IPS-NIHi7 (cell line): ENCODE results near the gene MRC2.
"Not testable (repeated sequence)": the region's sequence is repeated elsewhere in the genome, so short reads cannot be mapped to it uniquely, and the experiment has no call there.

Experiments used
- DNase-seq: peaks from one replicate; pipeline ENCODE4 v3.0.0; 2012; ENCODE audit warnings: mixed read lengths; ENCODE audit errors: extremely low spot score

The MRC2 gene, protein sequence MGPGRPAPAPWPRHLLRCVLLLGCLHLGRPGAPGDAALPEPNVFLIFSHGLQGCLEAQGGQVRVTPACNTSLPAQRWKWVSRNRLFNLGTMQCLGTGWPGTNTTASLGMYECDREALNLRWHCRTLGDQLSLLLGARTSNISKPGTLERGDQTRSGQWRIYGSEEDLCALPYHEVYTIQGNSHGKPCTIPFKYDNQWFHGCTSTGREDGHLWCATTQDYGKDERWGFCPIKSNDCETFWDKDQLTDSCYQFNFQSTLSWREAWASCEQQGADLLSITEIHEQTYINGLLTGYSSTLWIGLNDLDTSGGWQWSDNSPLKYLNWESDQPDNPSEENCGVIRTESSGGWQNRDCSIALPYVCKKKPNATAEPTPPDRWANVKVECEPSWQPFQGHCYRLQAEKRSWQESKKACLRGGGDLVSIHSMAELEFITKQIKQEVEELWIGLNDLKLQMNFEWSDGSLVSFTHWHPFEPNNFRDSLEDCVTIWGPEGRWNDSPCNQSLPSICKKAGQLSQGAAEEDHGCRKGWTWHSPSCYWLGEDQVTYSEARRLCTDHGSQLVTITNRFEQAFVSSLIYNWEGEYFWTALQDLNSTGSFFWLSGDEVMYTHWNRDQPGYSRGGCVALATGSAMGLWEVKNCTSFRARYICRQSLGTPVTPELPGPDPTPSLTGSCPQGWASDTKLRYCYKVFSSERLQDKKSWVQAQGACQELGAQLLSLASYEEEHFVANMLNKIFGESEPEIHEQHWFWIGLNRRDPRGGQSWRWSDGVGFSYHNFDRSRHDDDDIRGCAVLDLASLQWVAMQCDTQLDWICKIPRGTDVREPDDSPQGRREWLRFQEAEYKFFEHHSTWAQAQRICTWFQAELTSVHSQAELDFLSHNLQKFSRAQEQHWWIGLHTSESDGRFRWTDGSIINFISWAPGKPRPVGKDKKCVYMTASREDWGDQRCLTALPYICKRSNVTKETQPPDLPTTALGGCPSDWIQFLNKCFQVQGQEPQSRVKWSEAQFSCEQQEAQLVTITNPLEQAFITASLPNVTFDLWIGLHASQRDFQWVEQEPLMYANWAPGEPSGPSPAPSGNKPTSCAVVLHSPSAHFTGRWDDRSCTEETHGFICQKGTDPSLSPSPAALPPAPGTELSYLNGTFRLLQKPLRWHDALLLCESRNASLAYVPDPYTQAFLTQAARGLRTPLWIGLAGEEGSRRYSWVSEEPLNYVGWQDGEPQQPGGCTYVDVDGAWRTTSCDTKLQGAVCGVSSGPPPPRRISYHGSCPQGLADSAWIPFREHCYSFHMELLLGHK (N-terminal part only)

DNA sequence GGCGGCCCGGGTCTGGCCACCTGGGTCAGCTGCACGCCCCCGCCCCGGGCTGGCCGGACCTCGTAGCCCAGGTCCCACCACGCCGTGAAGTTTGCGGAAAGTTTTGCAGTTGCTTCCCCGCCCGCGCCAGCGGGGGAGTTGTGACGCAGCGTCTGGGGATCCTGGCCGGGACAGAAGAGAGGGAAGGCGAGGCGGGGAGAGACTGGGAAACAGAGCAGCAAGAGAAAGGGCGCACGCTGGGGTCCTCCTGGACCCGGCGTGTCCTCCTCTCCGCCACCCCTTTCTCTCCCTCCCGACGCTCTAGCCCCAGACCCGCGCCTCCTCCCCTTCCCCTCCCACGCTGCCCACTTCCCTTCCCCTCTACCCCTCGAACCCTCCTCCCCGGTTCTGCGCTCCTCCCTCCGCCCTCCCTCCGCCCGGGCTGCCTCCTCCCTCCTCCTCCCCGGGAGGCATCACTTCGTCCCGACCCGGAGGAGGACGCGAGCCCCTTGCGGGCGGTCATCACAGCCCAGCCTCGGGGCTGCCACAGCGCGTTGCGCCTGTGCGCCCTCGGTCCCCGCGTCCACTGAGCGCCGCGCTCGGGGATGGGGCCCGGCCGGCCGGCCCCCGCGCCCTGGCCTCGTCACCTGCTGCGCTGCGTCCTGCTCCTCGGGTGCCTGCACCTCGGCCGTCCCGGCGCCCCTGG is at the start of gene MRC2:
Gene MRC2, plus strand, starts transcription at position 452 of the 685 bp plus-strand sequence. Its CDS starts 133 bp downstream, at position 585.
- DNase-seq = peak; percentile 76

DNA sequence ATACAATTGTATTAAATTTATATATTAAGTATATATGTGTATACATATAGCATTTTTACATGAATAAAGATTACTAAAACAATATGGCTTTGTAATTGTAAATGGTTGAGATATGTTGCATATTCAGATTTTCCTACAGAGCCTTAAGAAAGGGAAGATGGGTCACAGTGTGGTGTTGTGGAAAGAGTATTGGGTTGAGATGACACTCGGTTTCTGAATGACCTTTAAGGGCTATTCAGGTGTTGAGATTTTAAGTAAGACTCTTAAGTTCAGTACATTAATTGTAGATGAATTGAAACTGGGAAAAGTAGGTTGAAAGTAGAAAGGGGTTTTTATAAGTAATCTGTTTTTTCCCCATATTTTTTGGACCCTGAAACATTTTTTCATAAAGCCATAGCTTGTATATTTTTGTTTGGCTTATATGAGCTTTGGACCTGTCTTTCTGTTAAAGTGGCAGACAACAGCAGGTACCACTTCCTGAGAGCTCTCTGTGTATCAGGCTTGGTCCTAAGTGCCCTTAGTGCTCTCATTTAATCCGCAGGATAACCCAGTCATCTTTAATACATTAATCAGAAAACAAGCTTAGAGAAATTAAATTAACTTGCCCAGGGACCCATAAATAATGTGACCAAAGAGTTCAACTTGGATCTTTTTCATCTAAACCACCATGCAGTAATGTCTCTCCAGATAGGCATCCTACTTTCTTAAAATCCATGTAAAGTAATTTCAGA is 48.5 kb upstream of the MRC2 start:
- DNase-seq = no peak

DNA sequence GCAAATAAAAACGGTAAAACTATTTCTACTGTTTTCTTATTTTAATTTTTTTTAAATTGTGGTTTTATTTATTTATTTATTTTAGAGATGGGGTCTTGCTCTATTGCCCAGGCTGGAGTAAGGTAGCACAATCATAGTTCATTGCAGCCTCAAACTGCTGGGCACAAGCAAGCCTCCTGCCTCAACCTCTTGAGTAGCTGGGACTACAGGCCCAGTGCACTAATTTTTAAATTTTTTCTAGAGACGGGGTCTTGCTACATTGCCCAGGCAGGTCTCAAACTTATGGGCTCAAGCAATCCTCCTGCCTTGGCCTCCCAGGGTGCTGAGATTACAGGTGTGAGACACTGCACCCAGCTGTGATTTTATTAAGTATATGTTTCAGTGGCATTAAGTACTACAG is 46.5 kb upstream of the MRC2 start:
- DNase-seq = no peak

DNA sequence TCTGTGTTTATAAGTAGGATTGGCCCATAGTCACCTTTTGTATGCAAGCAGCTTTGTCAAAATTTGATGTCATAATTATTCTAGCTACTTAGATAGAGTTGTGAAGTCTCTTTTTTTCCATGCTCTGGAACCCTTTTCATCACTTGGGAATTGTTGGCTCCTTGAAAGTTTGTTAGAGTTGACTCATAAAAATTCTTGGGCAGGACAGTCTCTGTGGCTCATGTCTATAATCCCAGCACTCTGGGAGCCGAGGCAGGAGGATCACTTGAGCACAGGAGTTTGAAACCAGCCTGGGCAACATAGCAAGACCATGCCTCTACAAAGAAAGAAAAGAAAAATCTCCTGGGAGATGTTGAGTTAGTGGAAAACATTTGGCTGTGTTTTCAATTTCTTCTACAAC is 45.7 kb upstream of the MRC2 start:
- DNase-seq = no peak

DNA sequence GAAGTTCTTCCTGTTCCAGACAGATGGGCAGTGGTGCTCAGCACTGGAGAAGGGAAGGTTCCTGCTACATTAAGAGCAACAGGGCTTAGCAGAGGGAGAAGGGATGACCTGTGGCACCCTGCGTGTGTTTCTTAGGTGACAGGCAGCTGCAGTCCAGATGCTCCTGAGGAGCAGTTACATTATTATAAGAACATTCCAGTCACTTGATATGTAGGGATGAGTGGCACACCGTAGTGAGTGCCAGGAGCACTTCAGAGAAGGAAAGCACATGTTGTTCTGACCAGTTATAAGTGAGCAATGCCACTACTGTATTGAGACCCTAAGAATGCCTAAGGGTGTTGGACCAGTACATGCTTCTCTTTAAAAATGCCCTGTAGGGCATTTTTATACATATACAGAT is 39.9 kb upstream of the MRC2 start:
- no peak for DNase-seq

DNA sequence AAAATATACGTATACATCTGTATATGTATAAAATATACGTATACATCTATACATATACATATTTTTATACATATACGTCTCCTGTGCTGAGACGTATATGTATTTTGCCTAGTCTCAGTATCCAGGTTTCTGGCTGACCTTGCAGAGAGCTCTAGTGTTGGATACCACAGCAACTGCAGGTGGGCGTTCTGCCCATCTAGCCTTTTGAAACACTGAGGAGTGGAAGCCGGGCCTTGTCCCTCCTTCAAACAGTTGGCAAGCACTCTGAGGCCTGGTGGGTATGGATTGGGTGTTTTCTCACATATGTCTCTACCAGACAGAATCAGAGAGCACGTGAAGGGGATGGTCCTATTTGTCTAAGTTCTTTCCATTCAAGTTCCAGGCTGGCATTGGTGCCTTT is 39.4 kb upstream of the MRC2 start:
- no peak for DNase-seq

DNA sequence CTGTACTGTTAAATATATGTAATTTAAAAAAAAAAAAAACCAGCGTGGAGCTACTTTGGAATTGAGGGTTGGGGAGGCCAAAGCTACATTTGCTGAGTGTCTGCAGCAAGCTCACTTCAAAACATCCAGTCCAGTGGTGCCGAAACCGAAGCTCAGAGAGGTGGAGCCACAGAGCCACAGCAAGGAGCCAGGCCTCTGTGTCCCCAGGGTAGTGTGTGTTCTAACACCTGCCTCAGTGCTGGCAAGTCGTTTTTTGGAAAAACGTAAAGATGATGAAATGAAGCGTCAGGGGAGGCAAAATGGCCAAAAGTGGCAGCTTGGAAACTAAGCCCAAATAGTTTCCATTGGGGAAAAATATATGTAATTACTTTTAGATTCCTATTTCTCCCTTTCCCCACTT is 36.1 kb upstream of the MRC2 start:
- no peak for DNase-seq

DNA sequence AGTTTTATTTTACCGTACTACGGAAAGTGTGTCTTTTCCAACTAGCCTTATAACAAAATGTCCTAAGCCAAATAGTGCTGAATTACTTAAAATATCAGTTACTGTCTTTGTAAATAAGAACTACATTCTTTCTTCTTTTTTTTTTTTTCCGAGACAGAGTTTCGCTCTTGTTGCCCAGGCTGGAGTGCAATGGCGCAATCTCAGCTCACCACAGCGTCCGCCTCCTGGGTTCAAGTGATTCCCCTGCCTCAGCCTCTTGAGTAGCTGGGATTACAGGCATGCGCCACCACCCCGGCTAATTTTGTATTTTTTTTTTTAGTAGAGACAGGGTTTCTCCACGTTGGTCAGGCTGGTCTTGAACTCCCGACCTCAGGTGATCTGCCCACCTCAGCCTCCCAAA is 35.6 kb upstream of the MRC2 start:
- DNase-seq = not testable (repeated sequence)

DNA sequence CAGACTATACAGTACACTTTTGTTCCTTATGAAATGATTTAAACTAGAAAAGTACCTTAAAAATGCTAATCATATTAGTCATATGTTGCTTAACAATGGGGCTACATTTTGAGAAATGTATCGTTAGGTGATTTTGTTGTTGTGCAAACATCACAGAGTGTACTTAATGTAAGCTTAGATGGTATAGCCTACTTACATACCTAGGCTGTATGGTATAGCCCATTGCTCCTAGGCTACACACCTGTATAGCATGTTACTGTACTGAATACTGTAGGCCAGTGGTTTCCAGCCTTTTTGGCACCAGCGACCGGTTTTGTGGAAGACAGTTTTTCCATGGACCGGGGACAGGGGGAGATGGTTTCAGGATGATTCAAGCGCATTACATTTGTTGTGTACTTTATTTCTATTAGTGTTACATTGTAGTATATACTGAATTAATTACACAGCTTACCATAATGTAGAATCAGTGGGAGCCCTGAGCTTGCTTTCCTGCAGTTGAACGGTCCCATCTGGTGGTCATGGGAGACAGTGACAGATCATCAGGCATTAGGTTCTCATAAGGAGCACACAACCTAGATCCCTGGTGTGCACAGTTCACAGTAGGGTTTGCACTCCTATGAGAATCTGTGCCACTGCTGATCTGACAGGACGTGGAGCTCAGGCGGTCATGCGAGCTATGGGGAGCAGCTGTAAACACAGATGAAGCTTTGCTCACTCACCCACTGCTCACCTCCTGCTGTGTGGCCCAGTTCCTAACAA is 35.0 kb upstream of the MRC2 start:
- DNase-seq = no peak

DNA sequence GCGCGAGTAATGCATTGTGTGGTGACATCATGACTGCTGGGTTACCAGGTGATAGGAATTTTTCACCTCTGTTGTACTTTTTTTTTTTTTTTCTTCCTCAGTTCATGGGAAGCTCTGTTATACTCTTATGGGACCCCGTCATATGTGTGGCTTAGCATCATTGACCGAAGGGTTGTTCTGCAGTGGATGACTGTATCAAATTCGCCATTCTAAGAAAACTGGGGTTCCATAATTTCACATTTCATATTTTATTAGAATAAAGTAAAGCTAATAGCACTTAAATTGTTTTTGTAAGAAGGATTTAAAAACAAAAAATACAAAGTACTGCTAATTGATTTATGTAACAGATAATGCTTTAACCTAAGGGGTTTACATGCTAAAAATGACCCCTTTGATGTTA is 32.0 kb upstream of the MRC2 start:
- DNase-seq = no peak

DNA sequence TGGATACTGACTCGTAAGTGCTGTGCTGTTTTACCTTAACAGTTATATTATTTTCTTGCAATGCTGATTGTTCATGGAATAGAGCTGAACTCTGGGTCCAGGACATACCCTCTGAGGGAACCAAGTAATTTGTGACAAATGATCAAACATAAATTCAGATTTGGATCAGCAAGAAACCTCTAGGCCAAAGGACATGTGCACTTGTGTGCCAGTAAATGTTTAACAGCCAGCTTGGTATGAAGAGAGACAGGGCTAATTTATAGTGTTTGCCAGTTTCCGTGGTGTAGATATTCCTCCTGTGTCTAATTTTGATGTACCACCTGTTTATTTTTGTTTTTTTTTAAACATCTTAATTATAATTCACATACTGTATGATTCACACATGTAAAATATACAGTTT is 30.8 kb upstream of the MRC2 start:
- no peak for DNase-seq

DNA sequence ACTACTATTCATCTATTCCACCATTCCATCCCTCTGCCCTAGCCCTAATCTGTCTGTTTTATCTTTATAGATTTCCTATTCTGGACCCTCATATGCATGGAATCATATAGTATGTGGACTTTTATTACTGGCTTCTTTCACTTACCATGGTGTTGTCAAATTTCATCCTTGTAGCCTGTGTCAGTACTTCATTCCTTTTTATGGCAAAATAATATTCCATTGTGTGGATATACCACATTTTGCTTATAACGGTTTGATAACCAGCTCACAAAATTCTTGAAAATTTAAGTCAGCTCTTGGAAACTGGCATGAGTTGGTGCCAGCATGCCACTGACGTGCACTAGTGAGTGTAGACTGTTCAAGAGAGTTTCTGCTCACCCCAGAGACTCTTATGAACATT is 30.3 kb upstream of the MRC2 start:
- DNase-seq = no peak

DNA sequence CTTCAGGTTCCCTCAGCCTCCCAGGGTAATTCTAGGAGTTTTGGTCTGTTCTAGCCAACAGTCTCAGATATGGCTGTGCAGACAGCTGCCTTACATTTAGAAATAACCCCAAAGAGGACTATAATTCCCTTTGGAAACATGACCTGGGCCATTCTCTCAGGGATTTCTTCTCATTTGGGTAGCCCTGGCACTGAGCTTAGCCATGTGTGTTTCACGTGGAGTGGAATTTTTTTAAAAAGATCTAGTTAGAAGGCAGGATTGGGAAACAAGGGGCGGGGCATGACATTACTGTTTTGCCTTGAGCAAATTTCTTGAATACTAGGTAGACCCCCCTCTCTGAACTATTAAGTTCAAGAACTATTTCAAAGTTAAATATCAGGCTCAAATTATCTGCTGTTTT is 29.6 kb upstream of the MRC2 start:
- no peak for DNase-seq

DNA sequence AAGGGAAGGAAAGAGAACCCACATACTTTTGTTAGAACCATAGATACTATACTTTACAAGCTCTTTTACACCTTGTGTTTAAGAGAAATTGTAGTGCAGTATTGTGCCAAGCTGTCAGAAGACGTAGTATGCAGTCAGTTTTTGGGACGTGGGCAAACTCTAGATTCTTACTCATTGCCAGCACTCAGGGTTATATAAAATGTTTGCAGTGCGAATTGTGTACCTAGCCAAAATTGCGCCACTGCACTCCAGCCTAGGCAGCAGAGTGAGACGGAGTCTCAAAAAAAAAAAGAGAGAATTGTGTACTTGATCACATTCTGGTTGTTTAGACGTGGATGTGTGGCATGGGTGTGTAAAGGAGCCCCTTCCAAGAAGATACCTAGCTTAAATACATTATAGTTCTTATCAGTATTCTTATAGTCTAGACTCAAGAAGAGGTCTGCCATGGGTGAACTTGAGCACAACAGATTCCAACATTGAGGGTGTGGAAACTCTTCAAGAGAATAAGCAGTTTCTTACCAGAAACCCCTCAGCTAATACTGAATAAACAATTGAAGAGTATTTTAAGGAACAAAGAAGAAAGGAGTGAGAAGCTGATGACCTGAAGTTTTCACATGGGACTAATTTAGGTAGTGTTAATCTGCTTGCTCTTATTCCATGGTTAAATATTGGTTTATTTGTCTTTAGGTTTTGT is 27.4 kb upstream of the MRC2 start:
- DNase-seq = no peak

DNA sequence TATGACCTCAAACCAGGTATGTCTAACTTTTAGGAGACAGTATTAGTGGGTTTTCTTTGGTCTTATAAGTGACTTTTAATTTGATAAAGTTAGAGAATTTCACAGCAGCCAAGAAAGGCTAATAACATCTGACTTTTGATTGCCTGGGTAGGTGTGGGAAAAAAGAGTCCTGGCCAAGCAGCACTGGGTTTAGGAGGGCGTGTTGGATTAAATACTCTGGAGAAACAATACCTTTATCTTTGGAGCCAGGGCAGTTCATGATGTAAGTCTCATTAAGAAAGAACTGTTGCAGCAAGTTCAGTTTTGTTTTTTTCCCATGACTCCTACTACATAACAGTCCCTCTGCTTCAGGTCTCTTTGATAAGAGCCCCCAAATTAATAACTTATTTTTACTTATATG is 26.7 kb upstream of the MRC2 start:
- no peak for DNase-seq

DNA sequence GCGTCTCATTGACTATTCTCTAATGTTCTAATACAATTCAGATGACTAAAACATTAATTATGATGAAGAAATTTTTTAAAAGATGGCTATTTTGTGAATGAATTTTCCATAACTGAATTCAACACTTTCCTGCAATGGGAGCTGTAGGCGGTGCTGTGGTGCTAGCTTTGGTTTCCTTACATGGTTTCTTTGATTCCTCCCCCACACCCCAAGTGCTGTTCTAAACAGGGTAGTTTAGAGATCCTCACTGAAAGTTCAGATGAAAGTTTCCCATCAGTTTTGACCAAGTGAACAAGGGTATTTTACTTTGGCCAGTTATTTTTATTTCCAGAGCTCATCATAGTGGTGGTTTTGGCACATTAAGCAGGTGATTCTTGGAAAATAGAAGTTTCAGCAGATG is 26.0 kb upstream of the MRC2 start:
- DNase-seq = no peak

DNA sequence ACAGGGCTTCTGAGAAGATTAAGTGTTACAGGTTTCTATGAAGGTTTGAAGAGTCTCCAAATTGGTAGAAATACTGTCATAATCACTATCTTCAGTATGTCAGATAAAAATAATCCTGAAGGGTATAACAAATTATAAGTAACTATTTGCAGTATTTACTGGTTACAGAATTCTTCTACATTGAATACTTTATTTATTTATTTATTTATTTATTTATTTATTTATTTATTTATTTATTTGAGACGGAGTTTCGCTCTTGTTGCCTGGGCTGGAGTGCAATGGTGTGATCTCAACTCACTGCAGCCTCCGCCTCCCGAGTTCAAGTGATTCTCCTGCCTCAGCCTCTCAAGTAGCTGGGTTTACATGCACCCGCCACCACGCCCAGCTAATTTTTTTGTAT is 23.7 kb upstream of the MRC2 start:
- not testable (repeated sequence) for DNase-seq

DNA sequence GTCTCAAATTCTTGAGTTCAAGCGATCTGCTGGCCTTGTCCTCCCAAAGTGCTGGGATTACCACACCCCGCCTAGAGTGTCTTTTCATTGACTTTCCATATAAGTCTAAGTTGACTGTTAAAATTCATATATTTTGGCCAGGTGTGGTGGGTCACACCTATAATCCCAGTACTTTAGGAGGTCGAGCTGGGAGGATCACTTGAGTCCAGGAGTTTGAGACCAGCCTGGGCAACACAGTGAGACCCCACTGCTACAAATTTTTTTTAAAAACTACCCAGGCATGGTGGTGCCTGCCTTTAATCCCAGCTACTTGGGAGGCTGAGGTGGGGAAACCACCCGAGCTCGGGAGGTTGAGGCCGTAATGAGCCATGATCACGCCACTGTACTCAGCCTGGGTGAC is 21.9 kb upstream of the MRC2 start:
- DNase-seq = no peak

DNA sequence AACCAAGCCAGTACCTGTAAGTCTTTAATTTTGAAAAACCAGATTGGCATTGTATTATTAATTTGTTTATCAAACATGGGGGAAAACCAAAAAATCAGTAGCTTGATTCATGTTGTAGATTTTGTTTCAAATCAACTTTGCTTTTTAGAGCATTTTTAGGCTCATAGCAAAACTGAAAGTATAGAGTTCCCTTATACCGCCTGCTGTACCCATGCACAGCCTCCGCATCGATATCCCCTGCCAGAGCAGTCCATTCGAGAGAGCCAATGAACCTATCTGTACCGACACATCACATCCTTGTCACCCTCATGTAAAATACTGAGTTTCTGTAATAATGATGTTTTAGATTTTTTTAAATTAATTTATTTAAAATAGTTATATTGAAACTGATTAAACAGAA is 16.2 kb upstream of the MRC2 start:
- no peak for DNase-seq

DNA sequence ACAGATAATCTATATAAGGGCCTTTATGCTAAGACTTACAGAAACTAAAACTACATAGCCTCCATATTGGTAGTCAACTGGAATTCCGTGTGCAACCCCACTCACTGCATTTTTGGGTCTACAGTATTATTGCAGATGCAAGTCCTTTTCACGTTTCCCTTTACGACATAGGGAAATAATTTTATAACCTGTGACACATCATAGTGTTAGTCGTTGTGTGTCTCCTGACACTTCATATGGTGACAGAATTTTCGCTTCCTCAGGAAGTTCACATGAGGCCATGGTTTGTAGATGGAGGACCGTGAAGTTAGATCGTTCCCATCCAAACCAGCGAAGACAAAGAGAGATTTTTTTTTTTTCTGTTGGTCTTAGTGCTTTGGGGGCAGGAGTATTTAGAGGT is 15.7 kb upstream of the MRC2 start:
- no peak for DNase-seq
